HepG2 (cell line): ENCODE measurements around the gene TCEA3. TPM values are rescaled to one million over a fixed set of nuclear protein-coding genes. Genes with fewer than 3 reads are reported as not detected.

Experiments
- ATAC-seq: fragments of 200-7000 bp; cut with Tn5 transposase; 3 replicates; pipeline ENCODE4 v1.9.1; 2020; ENCODE audit warnings: mild to moderate bottlenecking, moderate library complexity
- BruUV-seq: library from RNA; stranded (reverse); fragments of 400-500 nt; replicated peaks from 2 replicates; lab custom pipeline; 2021; lab: Mats Ljungman, UMichigan
- CTCF ChIA-PET: fragments of 300-600 bp; formaldehyde crosslinking; extraction: SDS; loops from one replicate; lab custom pipeline; 2021; ENCODE audit warnings: low total read pairs, inconsistent platforms, low intra/inter-chr PET ratio; lab: Yijun Ruan, JAX
- POLR2A ChIA-PET: fragments of 350-600 bp; sonication (Branson Sonifier 250); formaldehyde crosslinking; loops from one replicate; lab custom pipeline; 2020; ENCODE audit warnings: antibody characterized with exemption, inconsistent platforms; lab: Yijun Ruan, JAX
- DNase-seq: peaks from one replicate; pipeline ENCODE4 v3.0.0-alpha.2; 2015; ENCODE audit warnings: low spot score
- FAIRE-seq: peaks from 3 replicates; lab custom pipeline; 2011; peaks lifted over from hg19 to GRCh38; lab: Jason Lieb, UNC
- H2AFZ ChIP-seq: one replicate; pipeline ENCODE4 v1.6.1; 2011; ENCODE audit warnings: low read length, inconsistent platforms
- H3K27ac ChIP-seq: fragments of 300-600 bp; 3 replicates; pipeline ENCODE4 v1.8.0; 2011; ENCODE audit warnings: mixed run types, mild to moderate bottlenecking, mixed read lengths, low read length, inconsistent platforms; ENCODE audit not compliant: insufficient read depth; ENCODE audit errors: extremely low read length
- H3K27me3 ChIP-seq, 2 experiments: fragments of 200-600 bp in 1 of 2; 2 replicates in 1 of 2; 3 replicates in 1 of 2; pipeline versions ENCODE4 v1.6.0 to v1.8.0; 2011; ENCODE audit warnings: low read length in 2 of 2, mild to moderate bottlenecking in 2 of 2, moderate library complexity in 2 of 2, inconsistent platforms in 1 of 2; ENCODE audit not compliant: insufficient read depth in 2 of 2, control insufficient read depth in 1 of 2
- H3K36me3 ChIP-seq, 2 experiments: fragments of 200-600 bp in 1 of 2; replicated peaks in 1 of 2; 2 replicates in 1 of 2; 3 replicates in 1 of 2; pipeline versions ENCODE4 v1.5.1 to v1.8.0; 2011; ENCODE audit warnings: low read length in 2 of 2, inconsistent platforms in 1 of 2; ENCODE audit not compliant: insufficient read depth in 2 of 2, control insufficient read depth in 1 of 2
- H3K4me1 ChIP-seq: 2 replicates; pipeline ENCODE4 v1.5.1; 2012; ENCODE audit warnings: low read length, inconsistent platforms; ENCODE audit not compliant: insufficient read depth
- H3K4me2 ChIP-seq: 2 replicates; pipeline ENCODE4 v1.6.0; 2011; ENCODE audit warnings: low read depth, low read length, inconsistent platforms
- H3K4me3 ChIP-seq, 3 experiments: fragments of 200-600 bp in 1 of 3; sonication (generic), shearing (Covaris generic) in 1 of 3; replicated peaks in 1 of 3; 2 replicates each; pipeline ENCODE4 v1.5.1; 2011 to 2016; ENCODE audit warnings: low read length in 3 of 3, inconsistent platforms in 2 of 3, low read depth in 2 of 3, mild to moderate bottlenecking in 2 of 3, control low read depth in 1 of 3, mixed read lengths in 1 of 3; ENCODE audit not compliant: insufficient read depth in 1 of 3
- H3K79me2 ChIP-seq: one replicate; pipeline ENCODE4 v1.6.1; 2011; ENCODE audit warnings: low read length, inconsistent platforms; ENCODE audit not compliant: insufficient read depth
- H3K9ac ChIP-seq: 2 replicates; pipeline ENCODE4 v1.6.0; 2011; ENCODE audit warnings: mild to moderate bottlenecking, low read depth, low read length, inconsistent platforms; ENCODE audit not compliant: insufficient read depth
- H3K9me3 ChIP-seq: 2 replicates; pipeline ENCODE4 v1.5.1; 2012; ENCODE audit warnings: mild to moderate bottlenecking, low read length
- H4K20me1 ChIP-seq: 2 replicates; pipeline ENCODE4 v1.6.0; 2011; ENCODE audit warnings: inconsistent platforms, mild to moderate bottlenecking, low read length, moderate library complexity; ENCODE audit not compliant: insufficient read depth
- ETV6 ChIP-seq: sonication (generic); formaldehyde crosslinking; conservative IDR thresholded peaks from 2 replicates; pipeline ENCODE4 v1.4.0; 2020; ENCODE audit warnings: missing genetic modification reagents
- ZHX2 ChIP-seq, 2 experiments: sonication (generic) in 1 of 2; formaldehyde crosslinking in 1 of 2; IDR thresholded peaks; 2 replicates each; pipeline versions ENCODE4 v1.6.1 to v1.9.0; 2014 to 2022; ENCODE audit warnings: antibody characterized with exemption in 1 of 2, borderline replicate concordance in 1 of 2, inconsistent platforms in 1 of 2, low read depth in 1 of 2, missing genetic modification reagents in 1 of 2
- WGBS: methylation state at CpG from one replicate; pipeline ENCODE4 v1.1.6; 2017; ENCODE audit warnings: low lambda C conversion rate; 5-methylcytosine and 5-hydroxymethylcytosine counted together
- in situ Hi-C: cut with HindIII; loops from 2 replicates; pipeline ENCODE4 v1.10.0; 2017; ENCODE audit warnings: low pct_unique_long_range_greater_than_20kb; ENCODE audit not compliant: extremely low pct_ligation_motif_present
- intact Hi-C: fragments of 100-400 bp; cut with micrococcal nuclease; formaldehyde crosslinking; loops from one replicate; pipeline ENCODE4 v1.10.0; 2022; ENCODE audit not compliant: unreplicated experiment
- polyA plus RNA-seq, 8 experiments: library from polyadenylated mRNA; depleted of rRNA in 3 of 8; stranded (reverse) in 7 of 8; unstranded in 1 of 8; fragments of >200 nt; fragmentation: Illumina TruSeq in 4 of 8; extraction: Trizol in 4 of 8; gene quantifications; 2 replicates each; pipeline versions ENCODE4 v1.2.1 to v1.2.3, GENCODE V29; 2011 to 2016; ENCODE audit warnings: low read depth in 4 of 8, missing spikeins in 1 of 8, mixed read lengths in 1 of 8; ENCODE audit not compliant: insufficient read depth in 1 of 8
- total RNA-seq, 5 experiments: library from RNA; depleted of rRNA; stranded (reverse); fragments of >200 nt; fragmentation: Illumina TruSeq; extraction: Trizol; gene quantifications; 2 replicates each; pipeline ENCODE4 v1.2.3, GENCODE V29; 2016; ENCODE audit warnings: low read depth in 1 of 5
- TF ChIP-seq, protein P1 (sequence below): sonication (generic); formaldehyde crosslinking; IDR thresholded peaks from 2 replicates; pipeline ENCODE4 v1.4.0; 2020; ENCODE audit warnings: missing genetic modification reagents

TCEA3 gene
- total and polyA plus RNA-seq, 2 of the 13 experiments (the other 11 are each of a cell fraction or from before 2014, with no cell fraction given) = 55.5 to 84.6 TPM

DNA sequence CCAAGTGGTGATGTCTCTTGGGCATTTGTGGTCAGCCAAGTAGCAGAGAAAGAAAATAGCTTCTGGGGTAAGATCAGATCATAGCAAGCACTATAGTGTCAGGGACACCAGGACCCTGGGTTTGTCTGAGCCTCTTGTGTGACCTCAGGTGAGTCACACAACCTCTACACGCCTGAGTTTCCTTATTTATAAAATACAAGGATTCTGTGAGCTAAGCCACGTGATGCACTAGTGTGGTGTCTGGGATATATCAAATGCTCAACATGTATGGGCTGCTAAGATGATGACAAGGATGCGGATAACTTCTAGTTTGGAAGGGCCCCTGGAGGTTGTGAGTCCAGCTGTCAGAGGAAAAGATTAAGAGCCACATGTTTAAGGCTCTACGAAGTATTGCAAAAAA is 30.4 kb downstream of the TCEA3 start:
- ChIA-PET CTCF (no interaction called here), POLR2A (interaction anchor here (1.1 kb wide), 1 partner anchor 9 kb away, joined by 3 read pairs; no protein-coding TSS in a partner anchor)
- Histone ChIP-seq H3K4me2 (no peak overlapping the region), H3K4me1 (peaks cover 19% of the 10 kb centered on the region; the same call in 1 of the 2 replicates), H3K4me3 (no peak overlapping the region), H2AFZ (no peak overlapping the region), H3K27me3 (no peaks in the 10 kb centered on the region), H3K9me3 (no peaks in the 10 kb centered on the region), H3K79me2 (no peaks in the 10 kb centered on the region), H3K9ac (no peak overlapping the region), H3K27ac (no peak overlapping the region), H4K20me1 (no peaks in the 10 kb centered on the region), H3K36me3 (peaks cover 19 to 41% of the 10 kb centered on the region in 2 experiments)
- no peak for TF ChIP-seq ZHX2 (IDR thresholded peaks at IDR 0.05; ENCODE audit: low read depth)
- no peak for TF ChIP-seq ZHX2 (CRISPR knock-in tag; IDR thresholded peaks at IDR 0.05; ENCODE audit: borderline replicate concordance)
- TF ChIP-seq, protein P1, sequence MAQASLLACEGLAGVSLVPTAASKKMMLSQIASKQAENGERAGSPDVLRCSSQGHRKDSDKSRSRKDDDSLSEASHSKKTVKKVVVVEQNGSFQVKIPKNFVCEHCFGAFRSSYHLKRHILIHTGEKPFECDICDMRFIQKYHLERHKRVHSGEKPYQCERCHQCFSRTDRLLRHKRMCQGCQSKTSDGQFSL (CRISPR knock-in tag) = no peak
- TF ChIP-seq ETV6 (CRISPR knock-in tag) = no peak
- in situ Hi-C loops = no loop called here
- 95% methylated on average over 4 of the region's 4 CpGs for WGBS
- DNase-seq = no peak
- ATAC-seq = no peak
- intact Hi-C loops = no loop called here
- BruUV-seq = no TSS peak
- FAIRE-seq = no peak
